D721Med (cell line): Measurements from ENCODE around the gene GLP1R.

Experiments used
- DNase-seq: peaks from one replicate; pipeline ENCODE4 v3.0.0; 2011; ENCODE audit warnings: low spot score; ENCODE audit not compliant: insufficient read length
- FAIRE-seq: peaks from 2 replicates; lab custom pipeline; 2011; peaks lifted over from hg19 to GRCh38; lab: Jason Lieb, UNC
- CTCF ChIP-seq: IDR thresholded peaks from 2 replicates; pipeline ENCODE4 v1.5.1; 2012; ENCODE audit warnings: mild to moderate bottlenecking, control low read depth; ENCODE audit not compliant: insufficient read depth; ENCODE audit errors: missing control alignments

The GLP1R gene

GRCh38 chr6:39078695-39079094, 30.1 kb downstream of the GLP1R start:
- DNase-seq (no peak), FAIRE-seq (no peak)
- no peak for TF ChIP-seq CTCF

- no peak for FAIRE-seq
- DNase-seq, result no peak
- no peak for TF ChIP-seq CTCF
Measured at GRCh38 chr6:39079197-39080125, 30.9 kb downstream of the GLP1R start.

- no peak for TF ChIP-seq CTCF
- FAIRE-seq (no peak), DNase-seq (no peak)
Measured at GRCh38 chr6:39080246-39080875, 31.8 kb downstream of the GLP1R start.

- FAIRE-seq, result no peak
- no peak for DNase-seq
- TF ChIP-seq CTCF, result no peak
Measured at GRCh38 chr6:39082310-39082709, 33.7 kb downstream of the GLP1R start.

GRCh38 chr6:39083231-39083634, 34.7 kb downstream of the GLP1R start:
- DNase-seq (no peak), FAIRE-seq (no peak)
- TF ChIP-seq CTCF, result no peak

- TF ChIP-seq CTCF, result no peak
- FAIRE-seq (no peak), DNase-seq (no peak)
Measured at GRCh38 chr6:39084506-39084905, 35.9 kb downstream of the GLP1R start.
